ENCODE measurements around the gene ZNF587B.
"Not testable (repeated sequence)": the region's sequence is repeated elsewhere in the genome, so short reads cannot be mapped to it uniquely, and the experiment has no call there.

DNA sequence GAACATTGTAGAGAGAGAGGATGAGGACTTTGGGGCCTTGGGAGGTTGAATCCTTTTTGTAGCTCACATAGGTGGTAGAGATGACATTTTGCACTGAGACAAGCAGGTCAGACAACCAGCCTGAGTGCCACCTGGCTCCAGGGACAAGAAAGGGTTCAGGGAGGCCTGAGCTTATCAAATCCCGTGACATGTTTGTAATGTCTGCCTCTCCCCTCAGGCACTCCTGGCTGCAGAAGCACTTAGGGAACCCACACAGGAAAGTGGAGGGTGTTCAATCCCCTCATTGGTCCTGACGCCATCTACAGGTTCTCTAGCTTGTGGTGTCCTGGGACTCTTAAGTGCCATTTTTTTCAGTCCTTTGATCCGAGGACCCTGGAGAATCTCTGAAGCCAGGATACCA, 9.0 kb upstream of the ZNF587B start:
- TF ChIP-seq, protein P1, sequence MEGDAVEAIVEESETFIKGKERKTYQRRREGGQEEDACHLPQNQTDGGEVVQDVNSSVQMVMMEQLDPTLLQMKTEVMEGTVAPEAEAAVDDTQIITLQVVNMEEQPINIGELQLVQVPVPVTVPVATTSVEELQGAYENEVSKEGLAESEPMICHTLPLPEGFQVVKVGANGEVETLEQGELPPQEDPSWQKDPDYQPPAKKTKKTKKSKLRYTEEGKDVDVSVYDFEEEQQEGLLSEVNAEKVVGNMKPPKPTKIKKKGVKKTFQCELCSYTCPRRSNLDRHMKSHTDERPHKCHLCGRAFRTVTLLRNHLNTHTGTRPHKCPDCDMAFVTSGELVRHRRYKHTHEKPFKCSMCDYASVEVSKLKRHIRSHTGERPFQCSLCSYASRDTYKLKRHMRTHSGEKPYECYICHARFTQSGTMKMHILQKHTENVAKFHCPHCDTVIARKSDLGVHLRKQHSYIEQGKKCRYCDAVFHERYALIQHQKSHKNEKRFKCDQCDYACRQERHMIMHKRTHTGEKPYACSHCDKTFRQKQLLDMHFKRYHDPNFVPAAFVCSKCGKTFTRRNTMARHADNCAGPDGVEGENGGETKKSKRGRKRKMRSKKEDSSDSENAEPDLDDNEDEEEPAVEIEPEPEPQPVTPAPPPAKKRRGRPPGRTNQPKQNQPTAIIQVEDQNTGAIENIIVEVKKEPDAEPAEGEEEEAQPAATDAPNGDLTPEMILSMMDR (IDR thresholded peaks at IDR 0.05), result not testable (repeated sequence)
- not testable (repeated sequence) for TF ChIP-seq POLR2AphosphoS5 (IDR thresholded peaks at IDR 0.05); EP300 (IDR thresholded peaks at IDR 0.05; ENCODE audit: low read depth)
